Muscle of leg (tissue), 9 donors: ENCODE results near the gene TRIM72. TPM values are rescaled to one million over a fixed set of nuclear protein-coding genes. Genes with fewer than 3 reads are reported as not detected.

Experiments used
- polyA plus RNA-seq, 8 donors: library from polyadenylated mRNA; unstranded; fragments of 120-200 nt; gene quantifications; one replicate each; pipeline versions ENCODE4 v1.2.1 to v1.2.3, GENCODE V29; 2013; ENCODE audit warnings: inconsistent platforms in 1 of 8, low replicate concordance in 1 of 8; ENCODE audit not compliant: insufficient read length in 8 of 8, insufficient read depth in 1 of 8
- total RNA-seq: library from RNA; stranded (reverse); fragments of 120-200 nt; gene quantifications from one replicate; pipeline ENCODE4 v1.2.4, GENCODE V29; 2013

Gene TRIM72
- total and polyA plus RNA-seq, 9 donors, result 47.7 to 83.0 (median 55.5) TPM

Other genes with a start within 250 kb of the TRIM72 start
- gene HSD3B7, start 228.9 kb upstream of the TRIM72 start, total RNA-seq, result 13.7 TPM
- gene HSD3B7, start 228.9 kb upstream of the TRIM72 start, polyA plus RNA-seq, result 1 to 10 TPM; 7.3 to 10.0 (median 8.7) TPM
- gene STX1B, start 203.5 kb upstream of the TRIM72 start, total RNA-seq, result 0.66 TPM
- gene STX1B, start 203.5 kb upstream of the TRIM72 start, polyA plus RNA-seq, result 1 to 10 TPM in 7 of 8 donors, under 1 TPM in 1; 0.99 to 2.9 (median 1.6) TPM
- 25.7 TPM for gene STX4, start 180.6 kb upstream of the TRIM72 start, total RNA-seq
- 10 to 100 TPM; 38.0 to 49.8 (median 43.4) TPM for gene STX4, start 180.6 kb upstream of the TRIM72 start, polyA plus RNA-seq
- gene ZNF668, start 139.9 kb upstream of the TRIM72 start, total RNA-seq, result 4.3 TPM
- gene ZNF668, start 139.9 kb upstream of the TRIM72 start, polyA plus RNA-seq, result 10 to 100 TPM in 6 of 8 donors, 1 to 10 TPM in 2; 8.5 to 12.3 (median 10.9) TPM
- 8.0 TPM for gene ZNF646, start 139.7 kb upstream of the TRIM72 start, total RNA-seq
- 10 to 100 TPM in 3 of 8 donors, 1 to 10 TPM in 5; 7.9 to 11.6 (median 9.8) TPM for gene ZNF646, start 139.7 kb upstream of the TRIM72 start, polyA plus RNA-seq
- 11.5 TPM for gene PRSS53, start 125.2 kb upstream of the TRIM72 start, total RNA-seq
- gene PRSS53, start 125.2 kb upstream of the TRIM72 start, polyA plus RNA-seq, result 1 to 10 TPM; 1.8 to 6.3 (median 4.4) TPM
- gene VKORC1, start 119.3 kb upstream of the TRIM72 start, total RNA-seq, result 39.6 TPM
- 10 to 100 TPM; 55.0 to 75.2 (median 63.4) TPM for gene VKORC1, start 119.3 kb upstream of the TRIM72 start, polyA plus RNA-seq
- 12.7 TPM for gene BCKDK, start 105.7 kb upstream of the TRIM72 start, total RNA-seq
- gene BCKDK, start 105.7 kb upstream of the TRIM72 start, polyA plus RNA-seq, result 10 to 100 TPM; 24.8 to 33.3 (median 30.0) TPM
- gene KAT8, start 96.5 kb upstream of the TRIM72 start, total RNA-seq, result 65.2 TPM
- gene KAT8, start 96.5 kb upstream of the TRIM72 start, polyA plus RNA-seq, result 10 to 100 TPM; 45.9 to 55.1 (median 52.7) TPM
- not detected for gene PRSS8, start 78.4 kb upstream of the TRIM72 start, total RNA-seq
- 10 to 100 TPM in 1 of 8 donors, 1 to 10 TPM in 2, under 1 TPM in 4, not detected in 1; 0.14 to 13.1 (median 0.47) TPM for gene PRSS8, start 78.4 kb upstream of the TRIM72 start, polyA plus RNA-seq
- 2.3 TPM for gene PRSS36, start 64.1 kb upstream of the TRIM72 start, total RNA-seq
- gene PRSS36, start 64.1 kb upstream of the TRIM72 start, polyA plus RNA-seq, result 1 to 10 TPM in 6 of 8 donors, under 1 TPM in 2; 0.55 to 2.6 (median 1.6) TPM
- gene FUS, start 34.0 kb upstream of the TRIM72 start, total RNA-seq, result 35.6 TPM
- 100 to 1,000 TPM; 413 to 585 (median 491) TPM for gene FUS, start 34.0 kb upstream of the TRIM72 start, polyA plus RNA-seq
- gene PYCARD, start 11.4 kb upstream of the TRIM72 start, total RNA-seq, result 9.4 TPM
- gene PYCARD, start 11.4 kb upstream of the TRIM72 start, polyA plus RNA-seq, result 10 to 100 TPM in 2 of 8 donors, 1 to 10 TPM in 6; 5.9 to 10.9 (median 8.3) TPM
- gene PYDC1, start 3.0 kb downstream of the TRIM72 start, total RNA-seq, result not detected
- gene PYDC1, start 3.0 kb downstream of the TRIM72 start, polyA plus RNA-seq, result 1 to 10 TPM in 2 of 8 donors, under 1 TPM in 5, not detected in 1; 0.37 to 2.0 (median 0.84) TPM
- 3.4 TPM for gene ITGAM, start 45.9 kb downstream of the TRIM72 start, total RNA-seq
- 1 to 10 TPM; 3.0 to 4.5 (median 4.0) TPM for gene ITGAM, start 45.9 kb downstream of the TRIM72 start, polyA plus RNA-seq
- gene ITGAX, start 141.1 kb downstream of the TRIM72 start, total RNA-seq, result 0.35 TPM
- gene ITGAX, start 141.1 kb downstream of the TRIM72 start, polyA plus RNA-seq, result 1 to 10 TPM in 3 of 8 donors, under 1 TPM in 5; 0.43 to 1.7 (median 0.77) TPM
- gene ITGAD, start 179.2 kb downstream of the TRIM72 start, total RNA-seq, result 0.04 TPM
- 1 to 10 TPM in 2 of 8 donors, under 1 TPM in 6; 0.05 to 1.1 (median 0.50) TPM for gene ITGAD, start 179.2 kb downstream of the TRIM72 start, polyA plus RNA-seq
- 131 TPM for gene COX6A2, start 214.2 kb downstream of the TRIM72 start, total RNA-seq
- gene COX6A2, start 214.2 kb downstream of the TRIM72 start, polyA plus RNA-seq, result 100 to 1,000 TPM; 174 to 387 (median 282) TPM
- gene ZNF843, start 228.7 kb downstream of the TRIM72 start, total RNA-seq, result 1.2 TPM
- gene ZNF843, start 228.7 kb downstream of the TRIM72 start, polyA plus RNA-seq, result 1 to 10 TPM; 2.3 to 3.4 (median 3.0) TPM
- 6.3 TPM for gene ARMC5, start 245.4 kb downstream of the TRIM72 start, total RNA-seq
- 10 to 100 TPM in 3 of 8 donors, 1 to 10 TPM in 5; 8.5 to 10.8 (median 9.1) TPM for gene ARMC5, start 245.4 kb downstream of the TRIM72 start, polyA plus RNA-seq